AG09309 (cell line): ENCODE data around the gene CD93.

Experiments used
- DNase-seq: peaks from one replicate; pipeline ENCODE4 v3.0.0-alpha.2; 2010; ENCODE audit warnings: low read depth
- H3K4me3 ChIP-seq: 2 replicates; pipeline ENCODE4 v1.5.1; 2011; ENCODE audit warnings: mild to moderate bottlenecking, low read depth, low read length, moderate library complexity; ENCODE audit not compliant: control insufficient read depth
- CTCF ChIP-seq: IDR thresholded peaks from 2 replicates; pipeline ENCODE4 v1.5.1; 2011; ENCODE audit warnings: mild to moderate bottlenecking, low read depth, low read length, inconsistent platforms; ENCODE audit not compliant: insufficient read depth, control insufficient read depth; ENCODE audit errors: missing control alignments

The CD93 gene

GRCh38 chr20:23084845-23085365 is 1.2 kb downstream of the CD93 start:
- no peak for TF ChIP-seq CTCF
- no peak for DNase-seq
- no peak overlapping the region for H3K4me3 ChIP-seq

- no peak for TF ChIP-seq CTCF
- DNase-seq: no peak
- H3K4me3 ChIP-seq: no peak overlapping the region
Measured at GRCh38 chr20:23084282-23084844, 1.8 kb downstream of the CD93 start.

GRCh38 chr20:23083553-23084220 is 2.4 kb downstream of the CD93 start:
- H3K4me3 ChIP-seq: no peak overlapping the region
- no peak for TF ChIP-seq CTCF
- no peak for DNase-seq

- no peak overlapping the region for H3K4me3 ChIP-seq
- TF ChIP-seq CTCF: no peak
- DNase-seq: no peak
Measured at GRCh38 chr20:23082846-23083552, 3.1 kb downstream of the CD93 start.

GRCh38 chr20:23081263-23081819 is 4.8 kb downstream of the CD93 start:
- TF ChIP-seq CTCF: no peak
- no peak overlapping the region for H3K4me3 ChIP-seq
- DNase-seq: no peak

- no peak overlapping the region for H3K4me3 ChIP-seq
- no peak for TF ChIP-seq CTCF
- DNase-seq: no peak
Measured at GRCh38 chr20:23080521-23080920, 5.6 kb downstream of the CD93 start.
